Kidney (tissue), 14 donors: ENCODE results near the gene FEM1B. TPM values are rescaled to one million over a fixed set of nuclear protein-coding genes. Genes with fewer than 3 reads are reported as not detected.
A peak's percentile ranks its signal among the peaks of the same experiment; 100 is the strongest.

Source experiments
- DNase-seq, 5 donors: peaks; one replicate each; pipeline ENCODE4 v3.0.0-alpha.2; 2013 to 2020
- FAIRE-seq: peaks from 2 replicates; lab custom pipeline; 2012; peaks lifted over from hg19 to GRCh38; lab: Jason Lieb, UNC
- H3K27ac ChIP-seq, 2 donors: one replicate each; pipeline ENCODE4 v1.7.0; 2013; ENCODE audit warnings: low read depth in 2 of 2, low read length in 2 of 2, inconsistent platforms in 1 of 2
- H3K27me3 ChIP-seq: one replicate; pipeline ENCODE4 v1.7.1; 2013; ENCODE audit warnings: low read length, inconsistent platforms; ENCODE audit not compliant: control insufficient read depth, insufficient read depth
- H3K36me3 ChIP-seq, 3 donors: one replicate each; pipeline versions ENCODE4 v1.7.0 to v1.7.1; 2013; ENCODE audit warnings: low read length in 3 of 3, control low read depth in 1 of 3, inconsistent platforms in 1 of 3; ENCODE audit not compliant: insufficient read depth in 3 of 3, control insufficient read depth in 2 of 3
- H3K4me1 ChIP-seq, 3 donors: one replicate each; pipeline versions ENCODE4 v1.7.0 to v1.7.1; 2013; ENCODE audit warnings: low read length in 3 of 3, inconsistent platforms in 1 of 3, low read depth in 1 of 3; ENCODE audit not compliant: control insufficient read depth in 2 of 3, insufficient read depth in 2 of 3
- H3K4me3 ChIP-seq, 3 donors: one replicate each; pipeline versions ENCODE4 v1.7.0 to v1.8.1; 2013; ENCODE audit warnings: low read length in 3 of 3, control low read depth in 1 of 3, inconsistent platforms in 1 of 3
- H3K9ac ChIP-seq, 3 donors: one replicate each; pipeline versions ENCODE4 v1.7.0 to v1.7.1; 2013; ENCODE audit warnings: low read length in 3 of 3, control low read depth in 1 of 3, inconsistent platforms in 1 of 3
- H3K9me3 ChIP-seq, 3 donors: one replicate each; pipeline versions ENCODE4 v1.7.0 to v1.7.1; 2013; ENCODE audit warnings: low read length in 3 of 3, control low read depth in 1 of 3, inconsistent platforms in 1 of 3; ENCODE audit not compliant: control insufficient read depth in 2 of 3, insufficient read depth in 1 of 3
- intact Hi-C: fragments of 100-400 bp; cut with DNase I; formaldehyde crosslinking; loops from one replicate; pipeline ENCODE4 v1.11.1; 2022
- polyA plus RNA-seq: library from polyadenylated mRNA; stranded (reverse); fragments of 350-450 nt; fragmentation: Illumina TruSeq; extraction: RNeasy Lipid Tissue Mini Kit (QIAGEN cat#74804); gene quantifications from one replicate; pipeline ENCODE4 v1.2.3, GENCODE V29; 2014; ENCODE audit warnings: low read depth, low replicate concordance; ENCODE audit not compliant: insufficient read depth
- total RNA-seq: library from RNA; stranded (reverse); fragmentation: NEBNext Ultra II Directional; extraction: Animal tissue kit (Norgen Biotek cat#: 25700); gene quantifications from one replicate; pipeline ENCODE4 v1.2.1, GENCODE V29; 2021
- TF ChIP-seq, protein P1 (sequence below): IDR thresholded peaks from 3 replicates; pipeline ENCODE4 v1.5.1; 2012; ENCODE audit warnings: mild to moderate bottlenecking, moderate library complexity, borderline replicate concordance; ENCODE audit not compliant: insufficient read depth; ENCODE audit errors: extremely low read depth
- donor health status: control.
- donor health status: control.
- donor health status: control.
- donor health status: control.
- donor health status: control.
- donor health status: DM: yes; HTN: yes; CAD: no.
- donor health status: Normal renal cell carcinoma (clear cell type).

FEM1B gene
- total and polyA plus RNA-seq, 2 donors from 2014 or later, result 9.8 to 47.6 TPM

DNA sequence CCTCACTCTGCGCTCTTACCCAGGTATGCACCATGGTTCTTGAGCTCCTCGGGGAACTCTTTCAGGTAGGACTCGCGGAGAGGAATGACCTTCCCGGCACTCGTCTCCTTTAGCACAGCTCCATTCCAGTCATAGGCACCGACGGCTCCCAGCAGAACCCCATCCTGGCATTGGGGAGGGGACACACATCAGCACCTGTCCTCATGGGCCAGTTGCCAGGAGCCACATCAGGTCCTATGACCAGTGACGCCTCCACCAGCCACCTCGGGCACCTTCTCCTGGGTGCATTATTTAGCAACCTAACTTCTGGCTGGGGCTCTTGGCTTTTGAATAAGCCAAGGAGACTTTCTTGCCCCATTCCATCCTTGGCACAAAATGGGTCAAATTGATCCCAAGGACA, 61.9 kb downstream of the FEM1B start:
- H3K4me3 ChIP-seq, result no peak overlapping the region
- H3K36me3 ChIP-seq, result no peaks in the 10 kb centered on the region
- H3K4me1 ChIP-seq, result peaks cover 0 to 19% (median 10%) of the 10 kb centered on the region in 3 donors
- no peak overlapping the region for H3K27ac ChIP-seq
- H3K9ac ChIP-seq, result no peak overlapping the region
- no peaks in the 10 kb centered on the region for H3K9me3 ChIP-seq
- FAIRE-seq (no peak), DNase-seq (no peak)
- intact Hi-C loops, result no loop called here
- TF ChIP-seq, protein P1, sequence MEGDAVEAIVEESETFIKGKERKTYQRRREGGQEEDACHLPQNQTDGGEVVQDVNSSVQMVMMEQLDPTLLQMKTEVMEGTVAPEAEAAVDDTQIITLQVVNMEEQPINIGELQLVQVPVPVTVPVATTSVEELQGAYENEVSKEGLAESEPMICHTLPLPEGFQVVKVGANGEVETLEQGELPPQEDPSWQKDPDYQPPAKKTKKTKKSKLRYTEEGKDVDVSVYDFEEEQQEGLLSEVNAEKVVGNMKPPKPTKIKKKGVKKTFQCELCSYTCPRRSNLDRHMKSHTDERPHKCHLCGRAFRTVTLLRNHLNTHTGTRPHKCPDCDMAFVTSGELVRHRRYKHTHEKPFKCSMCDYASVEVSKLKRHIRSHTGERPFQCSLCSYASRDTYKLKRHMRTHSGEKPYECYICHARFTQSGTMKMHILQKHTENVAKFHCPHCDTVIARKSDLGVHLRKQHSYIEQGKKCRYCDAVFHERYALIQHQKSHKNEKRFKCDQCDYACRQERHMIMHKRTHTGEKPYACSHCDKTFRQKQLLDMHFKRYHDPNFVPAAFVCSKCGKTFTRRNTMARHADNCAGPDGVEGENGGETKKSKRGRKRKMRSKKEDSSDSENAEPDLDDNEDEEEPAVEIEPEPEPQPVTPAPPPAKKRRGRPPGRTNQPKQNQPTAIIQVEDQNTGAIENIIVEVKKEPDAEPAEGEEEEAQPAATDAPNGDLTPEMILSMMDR, result no peak
- no peaks in the 10 kb centered on the region for H3K27me3 ChIP-seq

DNA sequence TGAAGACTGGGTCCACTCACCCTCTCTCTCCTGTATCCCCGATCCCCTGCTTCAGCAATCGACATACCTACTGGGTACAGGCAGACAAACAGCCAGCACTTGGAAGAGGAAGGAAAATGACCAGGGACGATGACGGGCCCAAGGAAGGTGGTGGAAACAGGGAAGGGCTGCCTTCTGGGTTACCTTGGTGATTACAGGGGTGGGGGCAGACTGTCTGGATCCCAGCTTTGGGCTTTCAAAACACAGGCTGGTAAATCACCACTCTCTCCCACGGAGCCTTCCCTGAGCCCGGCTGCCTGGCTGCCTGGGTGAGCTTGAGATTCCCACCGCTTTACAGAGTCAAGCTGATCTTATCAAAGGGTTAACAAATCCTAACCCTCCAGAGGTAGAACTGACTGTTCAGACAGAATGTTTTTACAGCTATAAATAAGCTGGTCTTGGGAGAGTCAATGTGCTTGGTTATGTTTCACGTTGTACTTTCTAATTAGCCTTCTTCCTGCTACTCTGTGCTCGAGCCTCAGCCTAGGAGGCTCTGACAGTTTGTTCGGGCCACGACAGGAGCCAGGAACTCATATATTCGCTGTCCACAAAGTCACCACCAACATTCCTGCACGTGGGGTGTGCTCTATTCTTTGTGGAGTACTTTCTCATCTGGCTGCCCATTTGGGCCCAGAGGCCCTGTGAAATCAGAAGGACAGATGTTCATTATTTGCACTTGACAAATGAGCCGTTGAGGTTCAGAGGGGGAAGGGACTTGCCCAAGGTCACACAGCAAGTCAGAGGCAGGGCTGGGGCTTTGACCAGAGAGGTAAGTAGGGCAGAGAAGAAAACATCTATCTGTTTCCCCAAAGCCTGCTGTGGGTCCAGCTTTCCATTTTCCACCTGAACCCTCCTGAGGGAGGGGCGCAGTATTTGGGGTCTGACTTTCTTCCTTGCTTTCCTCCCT, 63.5 kb downstream of the FEM1B start:
- H3K27me3 ChIP-seq, result no peaks in the 10 kb centered on the region
- peak overlapping the region; percentile 25 to 76 for H3K27ac ChIP-seq
- H3K4me1 ChIP-seq, result peaks cover 0 to 13% (median 5%) of the 10 kb centered on the region in 3 donors
- no peaks in the 10 kb centered on the region for H3K9me3 ChIP-seq
- no peak overlapping the region for H3K4me3 ChIP-seq
- H3K36me3 ChIP-seq, result no peaks in the 10 kb centered on the region
- H3K9ac ChIP-seq, result no peak overlapping the region
- intact Hi-C loops, result no loop called here
- DNase-seq (peak in 3 of 5 donors; percentile 50 to 67 (median 54)), FAIRE-seq (no peak)
- TF ChIP-seq, protein P1, result no peak

DNA sequence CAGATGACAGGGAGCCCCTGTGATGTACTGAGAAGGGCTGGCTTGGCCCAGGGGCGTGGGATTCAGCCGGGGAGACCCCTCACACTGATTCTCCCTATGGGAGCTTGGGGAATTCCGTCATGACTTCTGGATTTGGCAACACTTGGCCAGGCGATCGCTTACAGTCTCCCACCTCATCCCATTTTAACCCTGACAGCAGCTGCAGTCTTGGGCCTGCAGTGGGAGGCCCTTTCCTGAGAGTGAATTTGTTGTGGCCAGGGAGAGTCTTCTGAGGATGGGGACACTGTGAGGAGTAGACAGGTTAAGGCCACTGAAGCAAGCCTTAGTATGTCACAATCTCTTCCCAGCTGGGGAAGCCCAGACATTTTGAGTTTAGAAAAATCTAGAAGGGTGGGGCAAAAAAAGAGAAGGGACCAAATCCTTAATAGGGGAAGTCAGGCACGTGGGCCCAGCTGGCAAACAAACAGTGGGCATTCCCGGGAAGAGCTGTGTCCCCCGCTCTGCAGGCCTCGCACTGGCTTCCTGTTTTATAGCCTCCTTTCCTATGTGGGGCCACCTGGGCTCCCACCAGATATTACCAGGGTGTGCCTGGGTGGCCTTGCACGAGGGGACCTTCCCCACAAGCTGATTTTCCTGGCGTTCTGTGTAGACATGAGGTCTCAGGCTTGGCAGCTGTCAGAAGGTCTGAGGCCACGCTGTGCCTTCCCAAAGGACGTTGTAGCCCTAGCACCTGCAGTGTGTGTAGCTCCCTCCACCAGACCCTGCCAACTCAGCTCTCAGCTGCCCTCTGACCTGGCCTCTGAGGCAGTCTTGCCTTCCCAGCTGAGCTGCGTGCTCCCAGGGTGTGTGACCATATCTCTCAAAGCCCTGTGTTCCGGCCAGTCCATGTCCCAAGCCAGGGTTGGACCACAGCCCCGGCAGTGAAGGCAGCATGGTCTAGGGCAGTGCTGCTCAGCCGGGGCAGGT, 64.5 kb downstream of the FEM1B start:
- Histone ChIP-seq H3K9me3 (no peaks in the 10 kb centered on the region), H3K36me3 (no peaks in the 10 kb centered on the region), H3K27me3 (no peaks in the 10 kb centered on the region), H3K4me1 (peaks cover 0 to 13% (median 5%) of the 10 kb centered on the region in 3 donors), H3K4me3 (no peak overlapping the region), H3K27ac (peak overlapping the region; percentile 16 to 76), H3K9ac (no peak overlapping the region)
- TF ChIP-seq, protein P1, result no peak
- intact Hi-C loops, result no loop called here
- FAIRE-seq (no peak), DNase-seq (no peak)
